ENCODE data around the gene CALHM5.

Gene CALHM5

DNA sequence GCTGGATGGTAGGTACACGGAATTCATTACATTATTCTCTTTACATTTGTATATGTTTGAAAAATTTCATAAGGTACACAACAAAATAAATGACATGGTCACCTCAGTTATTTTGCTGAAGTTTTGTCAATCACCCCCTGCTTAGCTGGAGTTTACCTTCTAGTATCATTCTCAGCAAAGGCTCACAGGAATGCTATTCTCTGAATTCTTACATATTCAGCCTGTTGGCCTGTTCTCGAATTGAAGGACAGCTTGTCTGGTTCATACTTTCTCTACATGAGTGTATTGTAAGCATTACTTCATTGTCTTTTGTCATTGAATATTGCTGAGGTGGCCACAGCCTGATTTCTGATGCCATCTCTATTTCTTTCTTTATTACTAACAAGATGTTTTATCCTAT, 12.8 kb downstream of the CALHM5 start:
- no peak overlapping the region for H3K27ac ChIP-seq
- TF ChIP-seq, protein P1, sequence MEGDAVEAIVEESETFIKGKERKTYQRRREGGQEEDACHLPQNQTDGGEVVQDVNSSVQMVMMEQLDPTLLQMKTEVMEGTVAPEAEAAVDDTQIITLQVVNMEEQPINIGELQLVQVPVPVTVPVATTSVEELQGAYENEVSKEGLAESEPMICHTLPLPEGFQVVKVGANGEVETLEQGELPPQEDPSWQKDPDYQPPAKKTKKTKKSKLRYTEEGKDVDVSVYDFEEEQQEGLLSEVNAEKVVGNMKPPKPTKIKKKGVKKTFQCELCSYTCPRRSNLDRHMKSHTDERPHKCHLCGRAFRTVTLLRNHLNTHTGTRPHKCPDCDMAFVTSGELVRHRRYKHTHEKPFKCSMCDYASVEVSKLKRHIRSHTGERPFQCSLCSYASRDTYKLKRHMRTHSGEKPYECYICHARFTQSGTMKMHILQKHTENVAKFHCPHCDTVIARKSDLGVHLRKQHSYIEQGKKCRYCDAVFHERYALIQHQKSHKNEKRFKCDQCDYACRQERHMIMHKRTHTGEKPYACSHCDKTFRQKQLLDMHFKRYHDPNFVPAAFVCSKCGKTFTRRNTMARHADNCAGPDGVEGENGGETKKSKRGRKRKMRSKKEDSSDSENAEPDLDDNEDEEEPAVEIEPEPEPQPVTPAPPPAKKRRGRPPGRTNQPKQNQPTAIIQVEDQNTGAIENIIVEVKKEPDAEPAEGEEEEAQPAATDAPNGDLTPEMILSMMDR (conservative IDR thresholded peaks at IDR 0.05): no peak

- TF ChIP-seq, protein P1 (conservative IDR thresholded peaks at IDR 0.05): no peak
- no peak overlapping the region for H3K27ac ChIP-seq
Measured at GRCh38 chr6:116528133-116528532, 16.7 kb downstream of the CALHM5 start.

DNA sequence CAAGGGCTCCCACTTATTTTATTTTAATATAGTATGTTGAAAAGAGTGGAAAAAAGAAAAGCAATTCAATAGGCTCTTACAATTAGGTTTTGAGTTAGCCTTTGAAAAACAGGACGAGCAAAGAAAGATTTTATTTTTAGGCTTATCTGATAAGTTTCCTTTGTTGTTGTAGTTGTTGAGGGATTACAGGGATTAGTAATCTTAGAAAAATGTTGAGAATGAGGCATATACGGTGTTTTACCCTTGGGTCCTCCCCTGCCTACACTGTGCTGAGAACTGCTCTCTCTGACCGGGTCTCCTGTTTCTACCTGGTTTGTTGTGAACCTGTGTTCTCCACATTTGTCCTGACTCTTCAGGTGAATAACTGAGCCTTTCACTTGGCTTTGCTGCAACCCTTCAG, 17.3 kb downstream of the CALHM5 start:
- TF ChIP-seq, protein P1 (conservative IDR thresholded peaks at IDR 0.05): no peak
- no peak overlapping the region for H3K27ac ChIP-seq

DNA sequence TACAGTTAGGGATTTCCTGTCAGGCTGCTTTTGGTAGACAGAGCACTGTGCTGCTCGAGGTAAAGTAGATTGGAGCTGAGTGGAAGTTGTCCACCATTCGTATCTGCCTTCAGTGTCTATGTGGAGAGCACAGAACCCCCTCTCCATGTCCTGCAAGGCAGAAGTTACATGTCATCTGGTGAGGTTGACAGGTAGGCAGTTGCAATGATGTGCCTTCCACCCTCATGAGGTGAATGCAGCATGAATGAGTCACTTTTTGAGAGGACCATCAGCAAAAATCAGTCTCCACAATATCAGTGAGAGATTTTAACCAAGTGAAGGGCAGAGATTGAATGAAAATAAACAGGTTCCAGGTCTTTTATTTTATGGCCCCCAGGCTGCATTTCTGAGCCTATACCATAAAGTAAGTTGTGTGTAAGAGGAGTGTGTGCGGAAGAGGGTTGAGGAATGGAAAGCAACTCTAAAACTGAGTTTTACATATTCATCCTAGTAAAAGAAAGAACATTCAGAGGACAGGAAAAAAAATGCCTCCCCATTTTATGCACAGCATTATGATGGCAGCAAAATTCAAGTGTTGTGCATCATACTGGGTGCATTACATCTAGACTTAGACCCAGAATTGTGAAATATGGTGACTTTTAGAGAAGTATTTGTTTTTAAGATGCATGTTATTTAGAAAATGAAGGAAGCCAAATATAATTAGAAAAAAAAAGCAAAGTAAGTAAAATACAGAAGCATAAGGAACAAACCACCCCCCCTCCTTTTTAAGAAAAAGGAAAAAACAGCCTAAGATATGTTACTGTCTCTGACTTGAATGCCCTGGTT, 18.2 kb downstream of the CALHM5 start:
- TF ChIP-seq, protein P1 (conservative IDR thresholded peaks at IDR 0.05): no peak
- 0 out of 2 replicates have a peak overlapping the region, but pooled peaks have one; percentile 13 for H3K27ac ChIP-seq

GRCh38 chr6:116530436-116530835, 19.0 kb downstream of the CALHM5 start:
- TF ChIP-seq, protein P1 (conservative IDR thresholded peaks at IDR 0.05): no peak
- H3K27ac ChIP-seq: 0 out of 2 replicates have a peak overlapping the region, but pooled peaks have one; percentile 13

DNA sequence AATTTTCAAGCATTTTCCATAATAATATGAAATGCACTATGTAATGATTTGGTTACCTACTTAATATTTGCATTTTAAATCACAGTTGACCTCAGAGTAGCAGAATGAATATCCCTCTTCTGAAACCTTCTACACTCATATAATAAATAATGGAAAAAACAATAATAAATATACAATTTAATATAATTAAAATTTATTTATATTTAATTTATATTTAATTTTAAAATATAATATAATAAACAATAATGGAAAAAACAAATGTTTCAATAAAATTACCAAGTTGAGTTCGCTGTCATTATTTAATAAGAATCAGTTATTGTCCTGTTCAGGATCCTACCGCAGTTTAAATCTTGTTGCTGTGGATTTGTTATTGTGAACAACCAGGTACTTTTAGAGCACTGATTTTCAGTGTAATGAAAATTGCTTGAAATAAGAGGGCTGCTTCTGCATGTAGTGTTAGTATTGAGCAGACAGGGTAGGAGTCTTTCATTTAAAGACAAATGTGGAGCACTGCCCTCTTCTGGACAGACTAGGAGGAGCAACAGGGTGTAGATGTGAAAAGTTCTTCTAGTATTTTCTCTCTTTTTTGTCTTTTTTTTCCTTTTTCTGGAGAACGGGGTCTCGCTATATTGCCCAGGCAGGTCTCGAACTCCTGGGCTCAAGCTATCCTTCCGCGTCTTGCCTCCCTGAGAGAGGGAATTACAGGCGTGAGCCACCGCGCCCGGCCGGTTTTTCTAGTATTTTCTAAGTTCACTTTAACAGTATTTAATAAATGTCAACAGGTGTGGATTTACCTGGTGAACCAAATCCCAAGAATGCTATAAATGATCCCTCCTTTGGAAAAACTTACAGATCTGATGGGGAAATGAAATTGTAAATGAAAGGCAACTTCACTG, 20.5 kb downstream of the CALHM5 start:
- TF ChIP-seq, protein P1 (conservative IDR thresholded peaks at IDR 0.05): peak; percentile 78
- no peak overlapping the region for H3K27ac ChIP-seq

All from VCaP (cell line).